Pons (tissue), 1 donor: Measurements from ENCODE around the gene BMPR2.
"Not testable (repeated sequence)": the region's sequence is repeated elsewhere in the genome, so short reads cannot be mapped to it uniquely, and the experiment has no call there.

Source experiments
- DNase-seq: peaks from one replicate; pipeline ENCODE4 v3.0.0-alpha.2; 2016; ENCODE audit warnings: low spot score

BMPR2 gene

GRCh38 chr2:202375609-202376408 is at the start of gene BMPR2:
BMPR2 (plus strand) TSS chr2:202376327; CDS start chr2:202377475, 1,148 bp downstream.
- DNase-seq = peak; percentile 84

GRCh38 chr2:202327858-202328257 is 48.3 kb upstream of the BMPR2 start:
- DNase-seq = no peak

- no peak for DNase-seq
Observed at GRCh38 chr2:202335791-202336467, 40.2 kb upstream of the BMPR2 start.

GRCh38 chr2:202337151-202337550 is 39.0 kb upstream of the BMPR2 start:
- DNase-seq = no peak

GRCh38 chr2:202337706-202338346 is 38.3 kb upstream of the BMPR2 start:
- DNase-seq = no peak

DNA sequence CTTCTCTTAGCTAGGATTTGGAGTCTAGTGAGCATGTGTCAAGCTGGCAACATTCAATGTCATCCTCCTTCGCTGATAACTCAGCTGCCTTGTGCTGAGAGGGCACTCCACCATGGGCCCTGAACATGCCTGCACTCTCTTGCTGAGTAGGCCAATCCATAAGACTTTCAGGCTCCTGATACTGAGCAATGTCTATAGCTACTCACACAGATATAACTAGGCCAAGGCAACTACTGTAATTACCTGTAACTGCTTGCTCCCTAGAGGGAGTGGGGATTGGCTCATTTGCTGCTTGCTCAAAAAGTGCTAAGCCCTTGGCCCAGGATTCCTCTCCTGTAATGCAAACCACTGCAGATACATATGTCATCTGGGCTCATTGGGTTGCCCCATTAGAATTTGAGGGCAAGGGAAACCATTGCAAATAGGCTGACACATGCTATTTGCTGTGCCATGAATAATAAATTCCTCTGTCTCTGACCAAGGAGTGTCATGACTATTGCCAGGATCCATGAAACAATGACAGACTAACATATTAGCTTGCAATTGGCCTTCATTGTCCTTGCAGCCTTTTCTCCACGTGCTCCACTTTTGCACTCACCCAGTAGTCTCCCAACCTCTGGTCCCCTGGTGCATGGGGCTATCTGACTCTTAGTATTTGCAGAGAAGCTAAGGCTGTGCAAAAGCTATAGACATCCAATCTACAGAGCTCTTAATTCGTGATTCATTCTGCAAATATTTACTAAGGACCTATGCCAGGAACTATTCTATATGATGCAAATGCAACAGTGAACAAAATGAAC is 36.9 kb upstream of the BMPR2 start:
- DNase-seq = no peak

DNA sequence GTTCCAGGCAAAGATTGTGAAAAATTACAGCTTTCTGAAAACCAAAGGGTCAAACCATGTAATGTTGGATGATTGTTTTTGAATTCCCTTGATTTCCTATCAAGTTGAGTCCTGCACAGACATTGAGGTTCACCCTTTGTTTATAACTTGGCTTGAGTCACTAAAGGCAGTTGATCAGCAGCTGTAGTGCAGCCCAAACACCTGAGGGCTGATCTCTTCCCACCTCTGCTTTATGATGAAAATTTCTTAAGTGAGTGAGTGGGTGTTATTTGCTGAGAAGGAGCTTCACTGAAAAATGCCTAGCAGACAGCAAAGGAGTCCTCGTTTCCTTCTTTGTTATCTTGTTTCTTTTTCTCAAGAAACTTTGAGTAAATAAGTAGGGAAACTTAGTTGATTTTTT is 31.9 kb upstream of the BMPR2 start:
- DNase-seq = no peak

DNA sequence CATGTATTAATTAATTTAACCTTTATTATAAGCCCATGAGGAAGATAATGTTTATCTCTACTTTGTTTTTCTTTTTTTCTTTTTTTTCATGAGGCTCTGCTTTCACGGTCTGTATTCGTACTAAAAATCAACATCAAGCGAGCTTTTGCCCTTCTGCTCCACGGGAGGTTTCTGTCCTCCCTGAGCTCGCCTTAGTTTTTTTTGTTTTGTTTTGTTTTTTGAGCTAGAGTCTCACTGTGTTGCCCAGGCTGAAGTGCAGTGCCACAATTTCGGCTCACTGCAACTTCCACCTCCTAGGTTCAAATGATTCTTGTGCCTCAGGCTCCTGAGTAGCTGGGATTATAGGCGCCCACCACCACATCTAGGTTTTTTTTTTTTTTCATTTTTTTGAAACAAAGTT is 29.9 kb upstream of the BMPR2 start:
- no peak for DNase-seq

GRCh38 chr2:202353430-202353829 is 22.7 kb upstream of the BMPR2 start:
- no peak for DNase-seq

DNA sequence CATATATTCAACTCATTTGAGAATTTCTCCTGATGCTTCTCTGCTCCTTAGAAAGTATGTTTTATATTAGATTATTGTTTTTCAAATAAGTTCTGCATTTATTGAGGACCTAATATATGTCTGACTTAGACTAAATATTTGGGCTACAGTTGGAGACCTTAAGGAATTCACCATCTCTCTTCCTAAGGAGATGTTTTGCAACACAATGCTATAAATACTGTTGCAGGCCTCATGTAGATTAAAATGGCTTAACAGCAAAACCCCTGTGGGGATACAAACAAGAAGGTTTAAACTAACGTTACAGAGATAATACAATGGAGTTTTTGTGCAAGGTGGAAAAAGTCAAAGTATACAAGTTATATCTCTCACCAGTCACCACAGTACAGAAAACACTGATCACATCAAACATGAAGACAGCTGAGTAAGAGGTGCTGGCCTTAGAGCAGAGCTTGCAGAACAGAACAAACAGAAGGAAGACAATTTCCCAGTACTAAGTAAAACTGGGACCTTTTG is 20.1 kb upstream of the BMPR2 start:
- no peak for DNase-seq

- DNase-seq = not testable (repeated sequence)
Observed at GRCh38 chr2:202358924-202359323, 17.2 kb upstream of the BMPR2 start.

- DNase-seq = no peak
Observed at GRCh38 chr2:202360646-202361045, 15.5 kb upstream of the BMPR2 start.

DNA sequence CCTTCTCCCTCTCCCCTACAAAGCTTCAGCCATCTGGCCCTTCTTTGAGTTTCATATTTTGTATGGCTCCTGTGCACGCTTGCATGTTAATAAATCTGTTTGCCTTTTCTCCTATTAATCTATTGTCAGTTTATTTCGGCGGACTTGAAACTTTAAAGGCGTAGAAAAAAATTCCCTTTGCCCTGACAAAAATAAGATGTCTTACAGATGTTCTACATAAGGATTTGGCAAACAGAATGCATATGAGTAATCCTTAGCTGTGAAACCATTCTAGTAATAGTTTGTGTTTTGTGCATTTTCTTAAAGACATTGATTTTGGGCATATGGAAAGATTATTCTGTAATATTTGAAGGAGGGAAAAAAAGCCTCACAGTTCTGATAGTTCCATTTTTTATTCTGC is 15.0 kb upstream of the BMPR2 start:
- no peak for DNase-seq

- no peak for DNase-seq
Observed at GRCh38 chr2:202373490-202373889, 2.6 kb upstream of the BMPR2 start.

DNA sequence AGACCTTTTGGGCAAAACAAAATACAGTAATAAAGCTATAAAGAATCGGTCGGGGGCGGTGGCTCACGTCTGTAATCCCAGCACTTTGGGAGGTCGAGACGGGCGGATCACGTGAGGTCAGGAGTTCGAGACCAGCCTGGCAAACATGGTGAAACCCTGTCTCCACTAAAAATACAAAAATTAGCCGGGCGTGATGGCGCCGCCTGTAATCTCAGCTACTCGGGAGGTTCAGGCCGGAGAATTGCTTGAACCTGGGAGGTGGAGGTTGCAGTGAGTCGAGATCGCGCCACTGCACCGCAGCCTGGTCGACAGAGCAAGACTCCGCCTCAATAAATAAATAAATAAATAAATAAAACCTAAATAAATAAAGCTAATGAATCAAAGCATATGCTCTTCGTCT is 1.7 kb upstream of the BMPR2 start:
- not testable (repeated sequence) for DNase-seq

DNA sequence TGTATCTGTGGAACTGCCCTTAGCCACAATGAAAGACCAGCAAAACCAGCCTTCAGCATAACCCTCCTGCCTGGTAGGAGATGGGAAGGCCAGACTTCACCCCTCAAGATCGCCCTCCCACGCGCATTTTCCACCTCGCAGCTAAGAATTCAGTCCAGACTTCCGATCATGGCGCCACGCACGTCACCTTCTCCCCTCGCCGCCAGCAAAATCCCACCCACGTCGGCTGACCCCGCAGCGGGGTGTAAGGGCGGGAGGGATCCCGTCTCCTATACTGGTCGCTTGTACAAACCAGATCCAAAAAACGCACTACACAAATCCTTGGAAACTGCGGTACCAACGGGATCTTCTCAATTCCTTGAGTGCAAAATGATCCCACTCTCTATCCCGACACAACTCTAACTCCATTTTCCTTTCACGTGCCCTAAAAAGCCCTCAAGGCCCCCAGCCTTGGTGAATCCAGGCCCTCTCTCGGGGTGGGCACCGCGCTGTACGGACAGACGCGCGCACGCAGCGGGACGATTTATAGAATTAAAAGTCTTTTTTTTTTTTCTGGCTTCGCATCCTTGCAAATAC is 1.0 kb upstream of the BMPR2 start:
- peak; percentile 48 for DNase-seq

DNA sequence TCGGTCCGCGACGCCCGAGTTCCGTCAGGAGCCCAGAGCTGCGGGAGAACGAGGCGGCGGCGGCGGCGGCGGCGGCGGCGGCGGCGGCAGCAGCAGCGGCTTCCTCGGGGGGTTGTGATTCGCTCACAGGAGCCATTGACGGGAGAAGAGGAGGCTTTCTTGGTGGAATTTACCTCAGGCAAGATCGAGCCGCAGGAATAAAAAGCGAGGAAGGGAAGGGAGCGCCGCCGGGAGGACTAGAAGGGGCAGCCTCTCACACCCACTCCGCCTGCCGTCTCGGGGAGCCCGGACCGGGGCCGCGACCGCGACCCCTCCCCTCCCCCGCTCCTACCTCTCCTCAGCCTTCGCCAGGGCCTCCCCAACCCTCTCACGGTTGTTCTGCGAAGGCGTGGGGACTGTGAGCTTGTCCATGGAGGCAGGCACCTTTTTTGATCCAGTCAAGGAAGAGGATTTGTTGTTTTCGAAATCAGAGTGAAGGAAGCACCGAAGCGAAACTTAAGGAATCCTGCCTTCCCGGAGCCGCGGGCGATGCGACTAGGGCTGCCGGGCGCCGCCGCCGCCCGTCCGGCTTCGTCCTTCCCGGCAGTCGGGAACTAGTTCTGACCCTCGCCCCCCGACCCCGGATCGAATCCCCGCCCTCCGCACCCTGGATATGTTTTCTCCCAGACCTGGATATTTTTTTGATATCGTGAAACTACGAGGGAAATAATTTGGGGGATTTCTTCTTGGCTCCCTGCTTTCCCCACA is 506 bp downstream of the BMPR2 start:
- peak; percentile 53 for DNase-seq

DNA sequence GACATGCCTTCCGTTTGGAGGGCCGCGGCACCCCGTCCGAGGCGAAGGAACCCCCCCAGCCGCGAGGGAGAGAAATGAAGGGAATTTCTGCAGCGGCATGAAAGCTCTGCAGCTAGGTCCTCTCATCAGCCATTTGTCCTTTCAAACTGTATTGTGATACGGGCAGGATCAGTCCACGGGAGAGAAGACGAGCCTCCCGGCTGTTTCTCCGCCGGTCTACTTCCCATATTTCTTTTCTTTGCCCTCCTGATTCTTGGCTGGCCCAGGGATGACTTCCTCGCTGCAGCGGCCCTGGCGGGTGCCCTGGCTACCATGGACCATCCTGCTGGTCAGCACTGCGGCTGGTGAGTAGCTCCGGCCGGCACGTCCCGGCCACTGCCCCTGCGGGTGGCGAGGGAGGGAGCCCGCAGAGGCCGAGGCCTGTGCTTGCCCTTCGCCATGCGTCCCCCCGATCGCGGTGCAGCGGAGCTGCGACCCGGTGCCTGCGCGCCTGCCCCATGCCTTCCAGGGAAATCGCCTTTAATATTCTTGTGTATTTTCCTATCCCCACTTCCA is 1.2 kb downstream of the BMPR2 start:
- peak; percentile 39 for DNase-seq

DNA sequence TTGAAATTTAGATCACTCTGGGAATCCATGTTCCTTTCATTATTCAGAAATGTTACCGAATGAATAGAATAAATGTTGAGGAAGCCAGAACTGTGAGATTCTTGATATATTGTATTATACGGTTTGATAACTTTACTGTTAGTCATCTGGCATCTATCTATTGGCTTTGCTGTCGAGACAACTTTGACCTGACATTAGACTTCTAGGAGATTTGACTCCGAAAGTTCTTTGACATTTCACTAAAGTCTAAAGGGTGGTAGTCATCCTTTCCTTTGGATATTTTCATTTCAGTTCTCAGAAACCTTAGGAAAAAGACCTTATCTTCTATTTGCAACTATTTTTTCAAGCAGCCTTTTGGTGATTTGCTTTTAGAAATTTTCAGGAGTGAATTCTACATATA is 1.9 kb downstream of the BMPR2 start:
- peak; percentile 67 for DNase-seq

DNA sequence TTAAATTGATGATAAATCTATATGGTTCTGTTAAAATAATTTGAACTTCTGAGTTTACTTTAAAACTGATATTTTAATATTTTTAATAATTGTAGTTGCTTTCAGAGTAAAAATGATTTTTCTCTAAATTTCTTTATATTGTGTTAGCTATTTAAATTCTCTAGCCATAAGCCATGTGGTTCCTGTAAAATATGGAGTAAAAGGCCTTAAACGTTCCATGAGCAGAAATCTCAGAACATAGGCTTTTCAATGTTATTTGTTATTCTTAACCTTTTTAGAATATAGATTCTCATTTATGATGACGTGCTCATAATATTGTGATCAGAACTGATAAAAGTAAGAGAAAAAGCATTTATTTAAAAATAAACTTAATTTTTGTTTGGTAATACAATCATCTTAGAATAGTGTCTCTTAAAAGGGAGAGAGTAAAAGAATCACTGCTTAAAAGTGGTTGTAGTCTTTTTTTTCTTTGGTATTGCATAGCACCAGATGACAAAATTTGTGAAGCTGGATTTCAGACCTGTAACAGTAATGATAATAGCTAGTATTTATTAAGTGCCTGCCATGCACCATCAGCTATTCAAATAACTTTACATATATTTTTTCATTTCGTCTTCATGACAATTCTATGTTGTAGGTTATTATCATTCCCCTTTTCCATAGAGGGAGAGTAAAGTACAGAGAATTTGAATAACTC is 2.7 kb downstream of the BMPR2 start:
- peak; percentile 26 for DNase-seq
